A549 (cell line): ENCODE measurements around the gene SLC48A1.

Experiments
- EP300 ChIP-seq, 2 experiments: fragments of >200 bp; sonication (Bioruptor Twin); formaldehyde crosslinking; IDR thresholded peaks; 2 replicates in 1 of 2; 3 replicates in 1 of 2; pipeline ENCODE4 v1.6.1; 2016 to 2017
- KDM1A ChIP-seq: fragments of 200-600 bp; sonication (generic); IDR thresholded peaks from 2 replicates; pipeline ENCODE4 v1.6.1; 2016; ENCODE audit warnings: low read depth, mild to moderate bottlenecking
- MAFK ChIP-seq: fragments of 450-650 bp; IDR thresholded peaks from 2 replicates; pipeline ENCODE4 v1.6.1; 2014; ENCODE audit not compliant: partially characterized antibody
- MYC ChIP-seq: IDR thresholded peaks from 2 replicates; pipeline ENCODE4 v1.6.1; 2012; ENCODE audit warnings: mild to moderate bottlenecking, inconsistent platforms, low read length, improper control_type of control experiment, borderline replicate concordance
- NFE2L2 ChIP-seq: fragments of 150-350 bp; conservative IDR thresholded peaks from 2 replicates; pipeline ENCODE4 v1.6.1; 2014; ENCODE audit warnings: low read length
- NR3C1 ChIP-seq: fragments of >200 bp; sonication (Bioruptor Twin); formaldehyde crosslinking; IDR thresholded peaks from 3 replicates; pipeline ENCODE4 v1.6.1; 2017
- PHF8 ChIP-seq: fragments of 200-600 bp; sonication (generic); IDR thresholded peaks from 2 replicates; pipeline ENCODE4 v1.6.1; 2016; ENCODE audit warnings: low read depth, mild to moderate bottlenecking, antibody characterized with exemption, moderate library complexity, borderline replicate concordance
- RFX5 ChIP-seq: fragments of 450-650 bp; IDR thresholded peaks from 2 replicates; pipeline ENCODE4 v1.7.1; 2014; ENCODE audit warnings: antibody characterized with exemption, mild to moderate bottlenecking, moderate library complexity
- ZC3H11A ChIP-seq: fragments of 450-650 bp; IDR thresholded peaks from 2 replicates; pipeline ENCODE4 v1.6.1; 2014; ENCODE audit warnings: antibody characterized with exemption, mild to moderate bottlenecking
- ZSCAN20 ChIP-seq: fragments of 250-450 bp; sonication (Bioruptor Pico); IDR thresholded peaks from 2 replicates; pipeline ENCODE4 v1.8.0; 2022; ENCODE audit warnings: mild to moderate bottlenecking, moderate library complexity
- TF ChIP-seq, protein P1 (sequence below): fragments of >200 bp; sonication (Bioruptor Twin); formaldehyde crosslinking; IDR thresholded peaks from 3 replicates; pipeline ENCODE4 v1.5.1; 2016
- TF ChIP-seq, protein P2 (sequence below): fragments of >200 bp; sonication (Bioruptor Twin); formaldehyde crosslinking; IDR thresholded peaks from 3 replicates; pipeline ENCODE4 v1.6.1; 2016
- TF ChIP-seq, protein P3 (sequence below): fragments of 450-650 bp; IDR thresholded peaks from 2 replicates; pipeline ENCODE4 v1.6.1; 2014; ENCODE audit warnings: antibody characterized with exemption

DNA sequence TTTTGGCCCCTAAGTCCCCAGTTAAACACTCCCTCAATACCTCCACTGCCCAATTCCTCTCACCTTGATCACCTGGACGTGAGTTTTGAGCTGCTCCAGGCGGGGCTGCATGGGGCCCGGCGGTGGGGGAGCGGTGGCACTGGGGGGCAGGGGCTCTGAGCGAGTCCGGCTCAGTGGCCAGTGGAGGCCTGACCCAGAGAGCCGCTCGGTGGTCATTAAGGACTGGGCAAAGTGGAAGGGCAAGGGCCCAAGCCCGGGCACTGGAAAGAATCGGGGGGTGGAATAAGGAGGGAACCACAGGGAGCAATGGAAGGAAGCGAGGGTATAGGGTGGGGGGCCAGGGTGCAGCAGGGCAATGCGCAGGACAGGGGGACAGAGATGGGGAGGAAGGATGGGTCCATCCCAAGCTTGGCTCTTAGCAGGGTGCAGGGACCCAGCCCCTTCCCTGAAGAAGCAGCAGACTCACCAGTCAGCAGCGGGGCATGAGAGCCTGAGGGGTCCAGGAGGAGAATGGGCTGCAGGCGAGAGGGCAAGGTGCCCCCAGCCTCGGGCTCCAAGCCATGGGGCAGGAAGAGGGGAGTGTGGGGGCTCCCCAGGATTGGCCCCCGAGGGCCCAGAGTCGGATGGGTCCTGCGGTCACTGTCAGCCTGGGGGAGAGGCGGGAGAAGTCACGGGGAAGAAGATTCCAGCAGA is 22.2 kb downstream of the SLC48A1 start:
- TF ChIP-seq PHF8 (no peak), MYC (no peak), ZC3H11A (no peak), NR3C1 (no peak), NFE2L2 (no peak), EP300 (IDR thresholded peaks at IDR 0.05) (no peak), MAFK (no peak), KDM1A (no peak), RFX5 (no peak), ZSCAN20 (CRISPR knock-in tag) (no peak)
- TF ChIP-seq, protein P1, sequence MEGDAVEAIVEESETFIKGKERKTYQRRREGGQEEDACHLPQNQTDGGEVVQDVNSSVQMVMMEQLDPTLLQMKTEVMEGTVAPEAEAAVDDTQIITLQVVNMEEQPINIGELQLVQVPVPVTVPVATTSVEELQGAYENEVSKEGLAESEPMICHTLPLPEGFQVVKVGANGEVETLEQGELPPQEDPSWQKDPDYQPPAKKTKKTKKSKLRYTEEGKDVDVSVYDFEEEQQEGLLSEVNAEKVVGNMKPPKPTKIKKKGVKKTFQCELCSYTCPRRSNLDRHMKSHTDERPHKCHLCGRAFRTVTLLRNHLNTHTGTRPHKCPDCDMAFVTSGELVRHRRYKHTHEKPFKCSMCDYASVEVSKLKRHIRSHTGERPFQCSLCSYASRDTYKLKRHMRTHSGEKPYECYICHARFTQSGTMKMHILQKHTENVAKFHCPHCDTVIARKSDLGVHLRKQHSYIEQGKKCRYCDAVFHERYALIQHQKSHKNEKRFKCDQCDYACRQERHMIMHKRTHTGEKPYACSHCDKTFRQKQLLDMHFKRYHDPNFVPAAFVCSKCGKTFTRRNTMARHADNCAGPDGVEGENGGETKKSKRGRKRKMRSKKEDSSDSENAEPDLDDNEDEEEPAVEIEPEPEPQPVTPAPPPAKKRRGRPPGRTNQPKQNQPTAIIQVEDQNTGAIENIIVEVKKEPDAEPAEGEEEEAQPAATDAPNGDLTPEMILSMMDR: no peak
- TF ChIP-seq, protein P2, sequence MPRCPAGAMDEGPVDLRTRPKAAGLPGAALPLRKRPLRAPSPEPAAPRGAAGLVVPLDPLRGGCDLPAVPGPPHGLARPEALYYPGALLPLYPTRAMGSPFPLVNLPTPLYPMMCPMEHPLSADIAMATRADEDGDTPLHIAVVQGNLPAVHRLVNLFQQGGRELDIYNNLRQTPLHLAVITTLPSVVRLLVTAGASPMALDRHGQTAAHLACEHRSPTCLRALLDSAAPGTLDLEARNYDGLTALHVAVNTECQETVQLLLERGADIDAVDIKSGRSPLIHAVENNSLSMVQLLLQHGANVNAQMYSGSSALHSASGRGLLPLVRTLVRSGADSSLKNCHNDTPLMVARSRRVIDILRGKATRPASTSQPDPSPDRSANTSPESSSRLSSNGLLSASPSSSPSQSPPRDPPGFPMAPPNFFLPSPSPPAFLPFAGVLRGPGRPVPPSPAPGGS: no peak
- TF ChIP-seq, protein P3, sequence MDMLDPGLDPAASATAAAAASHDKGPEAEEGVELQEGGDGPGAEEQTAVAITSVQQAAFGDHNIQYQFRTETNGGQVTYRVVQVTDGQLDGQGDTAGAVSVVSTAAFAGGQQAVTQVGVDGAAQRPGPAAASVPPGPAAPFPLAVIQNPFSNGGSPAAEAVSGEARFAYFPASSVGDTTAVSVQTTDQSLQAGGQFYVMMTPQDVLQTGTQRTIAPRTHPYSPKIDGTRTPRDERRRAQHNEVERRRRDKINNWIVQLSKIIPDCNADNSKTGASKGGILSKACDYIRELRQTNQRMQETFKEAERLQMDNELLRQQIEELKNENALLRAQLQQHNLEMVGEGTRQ: no peak
